K562 (cell line): ENCODE data around the gene PLEKHA6. TPM values are rescaled to one million over a fixed set of nuclear protein-coding genes. Genes with fewer than 3 reads are reported as not detected.

Experiments
- BMI1 ChIP-seq: fragments of 150-350 bp; IDR thresholded peaks from 2 replicates; pipeline ENCODE4 v1.6.1; 2014; ENCODE audit warnings: low read length
- CC2D1A ChIP-seq: fragments of 450-650 bp; IDR thresholded peaks from 2 replicates; pipeline ENCODE4 v1.6.1; 2017; ENCODE audit warnings: mild to moderate bottlenecking
- DACH1 ChIP-seq: fragments of 450-650 bp; IDR thresholded peaks from 2 replicates; pipeline ENCODE4 v1.6.1; 2018; ENCODE audit not compliant: partially characterized antibody
- DPF2 ChIP-seq: fragments of 450-650 bp; IDR thresholded peaks from 2 replicates; pipeline ENCODE4 v1.6.1; 2016
- FOXJ2 ChIP-seq: fragments of 200-800 bp; sonication (Bioruptor generic); IDR thresholded peaks from 2 replicates; pipeline ENCODE4 v1.6.1; 2016; ENCODE audit warnings: missing genetic modification characterization, missing compliant biosample characterization
- NEUROD1 ChIP-seq: fragments of 150-350 bp; IDR thresholded peaks from 2 replicates; pipeline ENCODE4 v1.6.1; 2014; ENCODE audit warnings: borderline replicate concordance, low read length, low read depth; ENCODE audit not compliant: partially characterized antibody
- POLR2A ChIP-seq: fragments of 450-650 bp; conservative IDR thresholded peaks from 2 replicates; pipeline ENCODE4 v1.6.1; 2016
- POLR2AphosphoS5 ChIP-seq: IDR thresholded peaks from 2 replicates; pipeline ENCODE4 v1.6.1; 2011; ENCODE audit warnings: mild to moderate bottlenecking, low read depth, low read length, moderate library complexity; ENCODE audit not compliant: control insufficient read depth, insufficient read depth
- POLR3A ChIP-seq: IDR thresholded peaks from 2 replicates; pipeline ENCODE4 v1.6.1; 2011; ENCODE audit warnings: borderline replicate concordance, mild to moderate bottlenecking, moderate library complexity; ENCODE audit not compliant: insufficient read length, insufficient read depth; ENCODE audit errors: extremely low read depth
- RHOXF2B ChIP-seq: fragments of 250-450 bp; sonication (Bioruptor Pico); conservative IDR thresholded peaks from 2 replicates; pipeline ENCODE4 v1.5.1; 2021
- TOE1 ChIP-seq, 2 experiments: fragments of 450-650 bp in 1 of 2; sonication (generic) in 1 of 2; formaldehyde crosslinking in 1 of 2; IDR thresholded peaks; 2 replicates each; pipeline versions ENCODE4 v1.7.1 to v1.8.0; 2016 to 2022; ENCODE audit warnings: borderline replicate concordance in 2 of 2, mild to moderate bottlenecking in 2 of 2, antibody characterized with exemption in 1 of 2, inconsistent platforms in 1 of 2, low read depth in 1 of 2, missing genetic modification reagents in 1 of 2, moderate library complexity in 1 of 2
- ZNF239 ChIP-seq: fragments of 250-450 bp; sonication (Bioruptor Pico); IDR thresholded peaks from 2 replicates; pipeline ENCODE4 v1.4.0; 2020; ENCODE audit warnings: mild to moderate bottlenecking
- ZNF274 ChIP-seq: IDR thresholded peaks from 2 replicates; pipeline ENCODE4 v1.6.1; 2011; ENCODE audit warnings: low read depth, mild to moderate bottlenecking, low read length, moderate library complexity, borderline replicate concordance
- ZNF354B ChIP-seq: fragments of 250-450 bp; sonication (Bioruptor Pico); IDR thresholded peaks from 2 replicates; pipeline ENCODE4 v1.4.0; 2020
- polyA plus RNA-seq, 8 experiments: library from polyadenylated mRNA; depleted of rRNA in 4 of 8; stranded (reverse) in 5 of 8; unstranded in 3 of 8; fragments of >200 nt; fragmentation: Nextera tagmentation in 2 of 8; fragmentation: Illumina TruSeq in 1 of 8; extraction: Ambion mirVana in 2 of 8; extraction: Trizol in 1 of 8; gene quantifications; 2 replicates each; pipeline versions ENCODE4 v1.2.1 to v1.2.3, GENCODE V29; 2011 to 2014; ENCODE audit warnings: inconsistent platforms in 1 of 8, missing spikeins in 1 of 8
- total RNA-seq, 7 experiments: library from RNA; depleted of rRNA in 6 of 7; stranded (reverse); fragments of >200 nt in 6 of 7; fragmentation: Illumina TruSeq in 2 of 7; extraction: Trizol in 2 of 7; gene quantifications; 2 replicates each; pipeline versions ENCODE4 v1.2.1 to v1.2.3, GENCODE V29; 2011 to 2021; ENCODE audit warnings: low replicate concordance in 1 of 7
- TF ChIP-seq, protein P1 (sequence below): sonication (generic); formaldehyde crosslinking; IDR thresholded peaks from 2 replicates; pipeline ENCODE4 v1.8.0; 2022; ENCODE audit warnings: mild to moderate bottlenecking, missing genetic modification reagents
- TF ChIP-seq, protein P2 (sequence below): fragments of 250-450 bp; sonication (Bioruptor Pico); IDR thresholded peaks from 2 replicates; pipeline ENCODE4 v1.8.0; 2021; ENCODE audit warnings: borderline replicate concordance, mild to moderate bottlenecking, moderate library complexity; ENCODE audit not compliant: poor library complexity, severe bottlenecking
- TF ChIP-seq, protein P3 (sequence below): sonication (generic); formaldehyde crosslinking; IDR thresholded peaks from 2 replicates; pipeline ENCODE4 v1.8.1; 2023; ENCODE audit warnings: mild to moderate bottlenecking, missing genetic modification reagents, moderate library complexity
- TF ChIP-seq, protein P4 (sequence below), 2 experiments: fragments of 450-650 bp in 1 of 2; IDR thresholded peaks; 2 replicates each; pipeline ENCODE4 v1.6.1; 2011 to 2017; ENCODE audit warnings: low read depth in 2 of 2, antibody characterized with exemption in 1 of 2, borderline replicate concordance in 1 of 2, low read length in 1 of 2, mild to moderate bottlenecking in 1 of 2, mixed read lengths in 1 of 2; ENCODE audit not compliant: control insufficient read depth in 1 of 2
- TF ChIP-seq, protein P5 (sequence below): fragments of 450-650 bp; IDR thresholded peaks from 2 replicates; pipeline ENCODE4 v1.7.1; 2018; ENCODE audit warnings: mild to moderate bottlenecking, low read depth; ENCODE audit not compliant: partially characterized antibody

The PLEKHA6 gene
- total and polyA plus RNA-seq, 9 of the 15 experiments (the other 6 are each of a cell fraction or from before 2014, with no cell fraction given), result under 0.01 to 0.33 (median 0.01) TPM; not detected in 4

DNA sequence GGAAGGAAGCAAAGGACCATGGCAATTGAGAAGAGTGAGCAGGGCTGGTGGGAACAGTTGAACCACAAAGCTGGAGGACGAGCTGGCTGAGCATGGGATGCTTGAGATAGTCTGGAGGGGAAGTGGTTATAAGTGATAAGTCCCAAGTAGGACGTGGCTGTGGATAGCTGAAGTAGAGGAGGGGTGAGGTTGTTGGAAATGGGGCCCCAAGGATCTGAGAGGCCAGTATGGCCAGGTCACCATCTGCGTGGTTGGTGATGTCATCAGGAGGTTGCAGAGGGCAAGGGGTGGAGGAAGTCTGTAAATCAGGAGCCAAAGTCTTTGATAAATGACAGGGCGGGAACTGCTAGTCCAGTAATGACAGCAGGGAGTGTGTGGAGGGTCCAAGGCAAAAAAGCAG, 182.6 kb downstream of the PLEKHA6 start (continued):
- TF ChIP-seq, protein P1, sequence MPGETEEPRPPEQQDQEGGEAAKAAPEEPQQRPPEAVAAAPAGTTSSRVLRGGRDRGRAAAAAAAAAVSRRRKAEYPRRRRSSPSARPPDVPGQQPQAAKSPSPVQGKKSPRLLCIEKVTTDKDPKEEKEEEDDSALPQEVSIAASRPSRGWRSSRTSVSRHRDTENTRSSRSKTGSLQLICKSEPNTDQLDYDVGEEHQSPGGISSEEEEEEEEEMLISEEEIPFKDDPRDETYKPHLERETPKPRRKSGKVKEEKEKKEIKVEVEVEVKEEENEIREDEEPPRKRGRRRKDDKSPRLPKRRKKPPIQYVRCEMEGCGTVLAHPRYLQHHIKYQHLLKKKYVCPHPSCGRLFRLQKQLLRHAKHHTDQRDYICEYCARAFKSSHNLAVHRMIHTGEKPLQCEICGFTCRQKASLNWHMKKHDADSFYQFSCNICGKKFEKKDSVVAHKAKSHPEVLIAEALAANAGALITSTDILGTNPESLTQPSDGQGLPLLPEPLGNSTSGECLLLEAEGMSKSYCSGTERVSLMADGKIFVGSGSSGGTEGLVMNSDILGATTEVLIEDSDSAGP, result no peak
- TF ChIP-seq ZNF239 (CRISPR knock-in tag) (peak; percentile 31; the same call in 1 of the 2 replicates), POLR2AphosphoS5 (0 out of 2 replicates have a peak, but pooled peaks have one; percentile 32), BMI1 (no peak), POLR2A (no peak), POLR3A (no peak), FOXJ2 (tag) (no peak), RHOXF2B (CRISPR knock-in tag) (no peak), DPF2 (peak; percentile 72; the same call in 1 of the 2 replicates), ZNF274 (no peak), DACH1 (no peak), CC2D1A (no peak), TOE1 (IDR thresholded peaks at IDR 0.05; ENCODE audit: borderline replicate concordance) (no peak), TOE1 (CRISPR knock-in tag; IDR thresholded peaks at IDR 0.05; ENCODE audit: borderline replicate concordance, low read depth) (no peak), ZNF354B (CRISPR knock-in tag) (no peak), NEUROD1 (no peak)
- TF ChIP-seq, protein P2, sequence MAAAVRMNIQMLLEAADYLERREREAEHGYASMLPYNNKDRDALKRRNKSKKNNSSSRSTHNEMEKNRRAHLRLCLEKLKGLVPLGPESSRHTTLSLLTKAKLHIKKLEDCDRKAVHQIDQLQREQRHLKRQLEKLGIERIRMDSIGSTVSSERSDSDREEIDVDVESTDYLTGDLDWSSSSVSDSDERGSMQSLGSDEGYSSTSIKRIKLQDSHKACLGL, result no peak
- TF ChIP-seq, protein P3, sequence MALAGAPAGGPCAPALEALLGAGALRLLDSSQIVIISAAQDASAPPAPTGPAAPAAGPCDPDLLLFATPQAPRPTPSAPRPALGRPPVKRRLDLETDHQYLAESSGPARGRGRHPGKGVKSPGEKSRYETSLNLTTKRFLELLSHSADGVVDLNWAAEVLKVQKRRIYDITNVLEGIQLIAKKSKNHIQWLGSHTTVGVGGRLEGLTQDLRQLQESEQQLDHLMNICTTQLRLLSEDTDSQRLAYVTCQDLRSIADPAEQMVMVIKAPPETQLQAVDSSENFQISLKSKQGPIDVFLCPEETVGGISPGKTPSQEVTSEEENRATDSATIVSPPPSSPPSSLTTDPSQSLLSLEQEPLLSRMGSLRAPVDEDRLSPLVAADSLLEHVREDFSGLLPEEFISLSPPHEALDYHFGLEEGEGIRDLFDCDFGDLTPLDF, result no peak
- TF ChIP-seq, protein P4, sequence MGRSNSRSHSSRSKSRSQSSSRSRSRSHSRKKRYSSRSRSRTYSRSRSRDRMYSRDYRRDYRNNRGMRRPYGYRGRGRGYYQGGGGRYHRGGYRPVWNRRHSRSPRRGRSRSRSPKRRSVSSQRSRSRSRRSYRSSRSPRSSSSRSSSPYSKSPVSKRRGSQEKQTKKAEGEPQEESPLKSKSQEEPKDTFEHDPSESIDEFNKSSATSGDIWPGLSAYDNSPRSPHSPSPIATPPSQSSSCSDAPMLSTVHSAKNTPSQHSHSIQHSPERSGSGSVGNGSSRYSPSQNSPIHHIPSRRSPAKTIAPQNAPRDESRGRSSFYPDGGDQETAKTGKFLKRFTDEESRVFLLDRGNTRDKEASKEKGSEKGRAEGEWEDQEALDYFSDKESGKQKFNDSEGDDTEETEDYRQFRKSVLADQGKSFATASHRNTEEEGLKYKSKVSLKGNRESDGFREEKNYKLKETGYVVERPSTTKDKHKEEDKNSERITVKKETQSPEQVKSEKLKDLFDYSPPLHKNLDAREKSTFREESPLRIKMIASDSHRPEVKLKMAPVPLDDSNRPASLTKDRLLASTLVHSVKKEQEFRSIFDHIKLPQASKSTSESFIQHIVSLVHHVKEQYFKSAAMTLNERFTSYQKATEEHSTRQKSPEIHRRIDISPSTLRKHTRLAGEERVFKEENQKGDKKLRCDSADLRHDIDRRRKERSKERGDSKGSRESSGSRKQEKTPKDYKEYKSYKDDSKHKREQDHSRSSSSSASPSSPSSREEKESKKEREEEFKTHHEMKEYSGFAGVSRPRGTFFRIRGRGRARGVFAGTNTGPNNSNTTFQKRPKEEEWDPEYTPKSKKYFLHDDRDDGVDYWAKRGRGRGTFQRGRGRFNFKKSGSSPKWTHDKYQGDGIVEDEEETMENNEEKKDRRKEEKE (IDR thresholded peaks at IDR 0.05; ENCODE audit: borderline replicate concordance in 1 of 2, control insufficient read depth in 1 of 2, low read depth in 2 of 2, low read length in 1 of 2), result no peak
- TF ChIP-seq, protein P5, sequence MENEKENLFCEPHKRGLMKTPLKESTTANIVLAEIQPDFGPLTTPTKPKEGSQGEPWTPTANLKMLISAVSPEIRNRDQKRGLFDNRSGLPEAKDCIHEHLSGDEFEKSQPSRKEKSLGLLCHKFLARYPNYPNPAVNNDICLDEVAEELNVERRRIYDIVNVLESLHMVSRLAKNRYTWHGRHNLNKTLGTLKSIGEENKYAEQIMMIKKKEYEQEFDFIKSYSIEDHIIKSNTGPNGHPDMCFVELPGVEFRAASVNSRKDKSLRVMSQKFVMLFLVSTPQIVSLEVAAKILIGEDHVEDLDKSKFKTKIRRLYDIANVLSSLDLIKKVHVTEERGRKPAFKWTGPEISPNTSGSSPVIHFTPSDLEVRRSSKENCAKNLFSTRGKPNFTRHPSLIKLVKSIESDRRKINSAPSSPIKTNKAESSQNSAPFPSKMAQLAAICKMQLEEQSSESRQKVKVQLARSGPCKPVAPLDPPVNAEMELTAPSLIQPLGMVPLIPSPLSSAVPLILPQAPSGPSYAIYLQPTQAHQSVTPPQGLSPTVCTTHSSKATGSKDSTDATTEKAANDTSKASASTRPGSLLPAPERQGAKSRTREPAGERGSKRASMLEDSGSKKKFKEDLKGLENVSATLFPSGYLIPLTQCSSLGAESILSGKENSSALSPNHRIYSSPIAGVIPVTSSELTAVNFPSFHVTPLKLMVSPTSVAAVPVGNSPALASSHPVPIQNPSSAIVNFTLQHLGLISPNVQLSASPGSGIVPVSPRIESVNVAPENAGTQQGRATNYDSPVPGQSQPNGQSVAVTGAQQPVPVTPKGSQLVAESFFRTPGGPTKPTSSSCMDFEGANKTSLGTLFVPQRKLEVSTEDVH, result peak; percentile 70
